ENCODE data around the gene SUCLG2. TPM values are rescaled to one million over a fixed set of nuclear protein-coding genes. Genes with fewer than 3 reads are reported as not detected.

Gene SUCLG2
- total and polyA plus RNA-seq, 9 of the 15 experiments (the other 6 are each of a cell fraction or from before 2014, with no cell fraction given), result 10.1 to 41.4 (median 29.0) TPM

DNA sequence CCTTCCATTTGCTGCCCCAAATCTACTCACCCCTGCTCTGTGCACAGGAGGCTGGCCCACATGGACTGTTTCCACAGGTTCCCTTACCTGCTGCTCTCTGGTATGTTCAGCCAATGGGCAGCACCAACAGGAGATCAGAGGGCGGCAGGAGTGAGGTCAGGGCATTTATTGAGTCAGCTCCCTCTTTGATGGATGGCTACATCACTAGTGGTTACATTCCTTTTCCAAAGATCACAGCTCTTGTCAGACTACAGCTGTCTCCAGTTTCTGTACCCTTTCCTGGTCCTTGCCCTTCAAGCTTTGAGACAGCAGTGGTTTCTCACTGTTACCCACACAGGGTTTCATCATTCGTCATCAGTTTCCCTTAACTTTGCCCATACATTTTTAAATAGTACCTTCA lies 325.1 kb downstream of the SUCLG2 start:
- H3K4me1 ChIP-seq (replicated peaks in 1 of 2; ENCODE audit: control insufficient read depth in 2 of 2, insufficient read depth in 2 of 2, low read length in 2 of 2), result no peaks in the 10 kb centered on the region
- WGBS (ENCODE audit: insufficient coverage, low coverage, missing lambda C conversion rate), result 0% methylated on average over 1 of the region's 2 CpGs
- H3K9me3 ChIP-seq (replicated peaks; ENCODE audit: control insufficient read depth, insufficient read depth, low read depth, low read length), result no peaks in the 10 kb centered on the region
- no peaks in the 10 kb centered on the region for H4K20me1 ChIP-seq (replicated peaks; ENCODE audit: control insufficient read depth, insufficient read depth, low read length)
- POLR2A ChIA-PET, result no interaction called here
- intact Hi-C loops (cut with micrococcal nuclease) (no loop called here), in situ Hi-C loops (cut with MboI) (no loop called here)
- DNase-seq (ENCODE audit: extremely low read depth in 1 of 4, low spot score in 3 of 4) (no peak), ATAC-seq (no peak), FAIRE-seq (no peak)
- CTCF ChIA-PET (ENCODE audit: low intra/inter-chr PET ratio), result no interaction called here
- H2AFZ ChIP-seq (ENCODE audit: low read depth, low read length), result no peak overlapping the region
- H3K36me3 ChIP-seq (ENCODE audit: control insufficient read depth, insufficient read depth, low read length), result no peaks in the 10 kb centered on the region
- H3K79me2 ChIP-seq (ENCODE audit: control insufficient read depth, insufficient read depth, low read length), result no peaks in the 10 kb centered on the region
- no peaks in the 10 kb centered on the region for H3K27me3 ChIP-seq (ENCODE audit: control insufficient read depth in 2 of 2, insufficient read depth in 2 of 2, low read length in 2 of 2)
- no peak overlapping the region for H3K4me3 ChIP-seq
- TF ChIP-seq PHF8 (IDR thresholded peaks at IDR 0.05; ENCODE audit: borderline replicate concordance, low read length), result no peak
- TF ChIP-seq, protein P1, sequence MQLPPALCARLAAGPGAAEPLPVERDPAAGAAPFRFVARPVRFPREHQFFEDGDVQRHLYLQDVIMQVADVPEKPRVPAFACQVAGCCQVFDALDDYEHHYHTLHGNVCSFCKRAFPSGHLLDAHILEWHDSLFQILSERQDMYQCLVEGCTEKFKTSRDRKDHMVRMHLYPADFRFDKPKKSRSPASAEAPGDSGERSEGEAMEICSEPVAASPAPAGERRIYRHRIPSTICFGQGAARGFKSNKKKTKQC (CRISPR knock-in tag; IDR thresholded peaks at IDR 0.05), result no peak
- no peak for TF ChIP-seq SMAD4 (CRISPR knock-in tag; conservative IDR thresholded peaks at IDR 0.05)
- no TSS peak for BruUV-seq (replicated peaks)
- no peaks in the 10 kb centered on the region for H3K9me1 ChIP-seq (ENCODE audit: control insufficient read depth, insufficient read depth, low read length)
- no peak overlapping the region for H3K9ac ChIP-seq (ENCODE audit: insufficient read depth in 1 of 2, low read depth in 2 of 2, low read length in 2 of 2)
- H3K27ac ChIP-seq (ENCODE audit: extremely low read depth, low read depth, low read length), result no peak overlapping the region
- H3K4me2 ChIP-seq (ENCODE audit: insufficient read depth, low read length), result no peak overlapping the region

DNA sequence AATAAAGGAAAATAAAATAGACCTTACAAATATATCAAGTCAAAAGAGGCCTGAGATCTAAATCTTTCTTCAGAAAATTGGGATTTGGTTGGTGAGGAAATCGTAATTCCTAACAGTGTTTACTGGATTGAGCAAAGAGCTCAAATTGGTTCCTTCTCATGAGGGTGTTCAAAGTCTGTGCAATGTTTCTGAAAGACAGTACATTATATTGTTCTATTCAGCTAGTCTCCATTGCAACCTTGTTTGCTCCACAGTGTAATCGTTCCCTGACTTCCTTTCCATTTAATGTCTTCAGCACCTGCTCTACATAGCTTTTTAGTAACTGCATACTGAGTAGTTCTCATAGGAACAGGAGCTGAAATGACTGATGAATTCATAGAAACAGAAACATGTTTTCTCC lies 326.8 kb downstream of the SUCLG2 start:
- in situ Hi-C loops (cut with MboI) (no loop called here), intact Hi-C loops (cut with micrococcal nuclease) (no loop called here)
- no peaks in the 10 kb centered on the region for H3K4me1 ChIP-seq (replicated peaks in 1 of 2; ENCODE audit: control insufficient read depth in 2 of 2, insufficient read depth in 2 of 2, low read length in 2 of 2)
- ATAC-seq (no peak), FAIRE-seq (no peak), DNase-seq (ENCODE audit: extremely low read depth in 1 of 4, low spot score in 3 of 4) (no peak)
- H3K79me2 ChIP-seq (ENCODE audit: control insufficient read depth, insufficient read depth, low read length), result no peaks in the 10 kb centered on the region
- CTCF ChIA-PET (ENCODE audit: low intra/inter-chr PET ratio), result no interaction called here
- BruUV-seq (replicated peaks), result no TSS peak
- no peak overlapping the region for H3K4me2 ChIP-seq (ENCODE audit: insufficient read depth, low read length)
- no peaks in the 10 kb centered on the region for H3K9me3 ChIP-seq (replicated peaks; ENCODE audit: control insufficient read depth, insufficient read depth, low read depth, low read length)
- H3K9me1 ChIP-seq (ENCODE audit: control insufficient read depth, insufficient read depth, low read length), result no peaks in the 10 kb centered on the region
- H3K4me3 ChIP-seq, result no peak overlapping the region
- 0% methylated on average over 2 of the region's 2 CpGs for WGBS (ENCODE audit: insufficient coverage, low coverage, missing lambda C conversion rate)
- no peaks in the 10 kb centered on the region for H4K20me1 ChIP-seq (replicated peaks; ENCODE audit: control insufficient read depth, insufficient read depth, low read length)
- TF ChIP-seq NR1H2 (CRISPR knock-in tag; IDR thresholded peaks at IDR 0.05) (no peak), HEY1 (CRISPR knock-in tag; IDR thresholded peaks at IDR 0.05; ENCODE audit: borderline replicate concordance) (no peak), ZNF253 (CRISPR knock-in tag; conservative IDR thresholded peaks at IDR 0.05) (no peak), LEF1 (IDR thresholded peaks at IDR 0.05) (no peak), ZNF24 (IDR thresholded peaks at IDR 0.05) (no peak), MED1 (CRISPR knock-in tag; IDR thresholded peaks at IDR 0.05; ENCODE audit: borderline replicate concordance) (no peak), MEF2A (IDR thresholded peaks at IDR 0.05; ENCODE audit: control insufficient read depth, low read depth, low read length) (no peak)
- TF ChIP-seq, protein P2, sequence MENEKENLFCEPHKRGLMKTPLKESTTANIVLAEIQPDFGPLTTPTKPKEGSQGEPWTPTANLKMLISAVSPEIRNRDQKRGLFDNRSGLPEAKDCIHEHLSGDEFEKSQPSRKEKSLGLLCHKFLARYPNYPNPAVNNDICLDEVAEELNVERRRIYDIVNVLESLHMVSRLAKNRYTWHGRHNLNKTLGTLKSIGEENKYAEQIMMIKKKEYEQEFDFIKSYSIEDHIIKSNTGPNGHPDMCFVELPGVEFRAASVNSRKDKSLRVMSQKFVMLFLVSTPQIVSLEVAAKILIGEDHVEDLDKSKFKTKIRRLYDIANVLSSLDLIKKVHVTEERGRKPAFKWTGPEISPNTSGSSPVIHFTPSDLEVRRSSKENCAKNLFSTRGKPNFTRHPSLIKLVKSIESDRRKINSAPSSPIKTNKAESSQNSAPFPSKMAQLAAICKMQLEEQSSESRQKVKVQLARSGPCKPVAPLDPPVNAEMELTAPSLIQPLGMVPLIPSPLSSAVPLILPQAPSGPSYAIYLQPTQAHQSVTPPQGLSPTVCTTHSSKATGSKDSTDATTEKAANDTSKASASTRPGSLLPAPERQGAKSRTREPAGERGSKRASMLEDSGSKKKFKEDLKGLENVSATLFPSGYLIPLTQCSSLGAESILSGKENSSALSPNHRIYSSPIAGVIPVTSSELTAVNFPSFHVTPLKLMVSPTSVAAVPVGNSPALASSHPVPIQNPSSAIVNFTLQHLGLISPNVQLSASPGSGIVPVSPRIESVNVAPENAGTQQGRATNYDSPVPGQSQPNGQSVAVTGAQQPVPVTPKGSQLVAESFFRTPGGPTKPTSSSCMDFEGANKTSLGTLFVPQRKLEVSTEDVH (IDR thresholded peaks at IDR 0.05; ENCODE audit: low read depth, partially characterized antibody), result no peak
- H3K27ac ChIP-seq (ENCODE audit: extremely low read depth, low read depth, low read length), result no peak overlapping the region
- H3K9ac ChIP-seq (ENCODE audit: insufficient read depth in 1 of 2, low read depth in 2 of 2, low read length in 2 of 2), result no peak overlapping the region
- POLR2A ChIA-PET, result no interaction called here
- H3K36me3 ChIP-seq (ENCODE audit: control insufficient read depth, insufficient read depth, low read length), result no peaks in the 10 kb centered on the region
- no peak overlapping the region for H2AFZ ChIP-seq (ENCODE audit: low read depth, low read length)
- no peaks in the 10 kb centered on the region for H3K27me3 ChIP-seq (ENCODE audit: control insufficient read depth in 2 of 2, insufficient read depth in 2 of 2, low read length in 2 of 2)

Measured in K562 (cell line).